ENCODE measurements around the gene CCDC88C. TPM values are rescaled to one million over a fixed set of nuclear protein-coding genes. Genes with fewer than 3 reads are reported as not detected.

Gene CCDC88C
- total RNA-seq, 2 experiments from 2014 or later = 83.6 to 87.8 TPM

GRCh38 chr14:91367173-91368171 is 50.1 kb downstream of the CCDC88C start:
- ChIA-PET POLR2A (interaction anchor here (0.8 to 12.8 kb wide), 8 partner anchors 10 to 51 kb away, joined by 3 to 167 read pairs (median 6); partner anchors contain the start of gene CCDC88C), CTCF (interaction anchor here (0.8 to 4.1 kb wide), 5 partner anchors 13 to 50 kb away, joined by 3 to 22 read pairs (median 5); partner anchors contain the start of gene CCDC88C)
- peak overlapping the region; percentile 83 for H3K27ac Mint-ChIP-seq
- no peaks in the 10 kb centered on the region for H3K9me3 Mint-ChIP-seq
- TF ChIP-seq CTCF (IDR thresholded peaks at IDR 0.05) = no peak
- no peaks in the 10 kb centered on the region for H3K27me3 Mint-ChIP-seq
- ATAC-seq (peak; percentile 51), DNase-seq (peak; percentile 82)
- peak overlapping the region; percentile 66 for H3K4me3 Mint-ChIP-seq
- H3K36me3 Mint-ChIP-seq (ENCODE audit: low read depth) = peaks cover 4% of the 10 kb centered on the region
- intact Hi-C loops (cut with micrococcal nuclease) = loop anchor here (5.0 kb wide), 1 partner anchor 45 kb away; no protein-coding TSS in a partner anchor
- peaks cover 94% of the 10 kb centered on the region for H3K4me1 Mint-ChIP-seq (ENCODE audit: low read depth)

- Mint-ChIP-seq H3K9me3 (no peaks in the 10 kb centered on the region), H3K4me3 (peak overlapping the region; percentile 66), H3K27me3 (no peaks in the 10 kb centered on the region), H3K36me3 (ENCODE audit: low read depth) (peaks cover 4% of the 10 kb centered on the region), H3K4me1 (ENCODE audit: low read depth) (peaks cover 93% of the 10 kb centered on the region), H3K27ac (peak overlapping the region; percentile 83)
- CTCF ChIA-PET = interaction anchor here (0.8 to 4.1 kb wide), 2 partner anchors 13 to 47 kb away, joined by 3 to 22 read pairs; no protein-coding TSS in a partner anchor
- no peak for TF ChIP-seq CTCF (IDR thresholded peaks at IDR 0.05)
- DNase-seq (no peak), ATAC-seq (no peak)
- intact Hi-C loops (cut with micrococcal nuclease) = loop anchor here (5.0 kb wide), 1 partner anchor 44 kb away; no protein-coding TSS in a partner anchor
- POLR2A ChIA-PET = interaction anchor here (0.8 to 2.2 kb wide), 7 partner anchors 9 to 51 kb away, joined by 3 to 11 read pairs (median 6); partner anchors contain the start of gene CCDC88C
Observed at GRCh38 chr14:91366749-91367148, 50.9 kb downstream of the CCDC88C start.

GRCh38 chr14:91365552-91365951 is 52.1 kb downstream of the CCDC88C start:
- intact Hi-C loops (cut with micrococcal nuclease) = loop anchor here (5.0 kb wide), 1 partner anchor 43 kb away; no protein-coding TSS in a partner anchor
- no peak overlapping the region for H3K4me3 Mint-ChIP-seq
- H3K27ac Mint-ChIP-seq = peak overlapping the region; percentile 76
- DNase-seq (no peak), ATAC-seq (peak; percentile 22)
- no peaks in the 10 kb centered on the region for H3K9me3 Mint-ChIP-seq
- no peaks in the 10 kb centered on the region for H3K27me3 Mint-ChIP-seq
- POLR2A ChIA-PET = interaction anchor here (0.6 to 2.2 kb wide), 5 partner anchors 10 to 114 kb away, joined by 3 to 11 read pairs (median 5); no protein-coding TSS in a partner anchor
- CTCF ChIA-PET = interaction anchor here (0.7 to 4.1 kb wide), 4 partner anchors 10 to 53 kb away, joined by 3 to 22 read pairs (median 5); no protein-coding TSS in a partner anchor
- TF ChIP-seq CTCF (IDR thresholded peaks at IDR 0.05) = no peak
- H3K36me3 Mint-ChIP-seq (ENCODE audit: low read depth) = peaks cover 4% of the 10 kb centered on the region
- peaks cover 91% of the 10 kb centered on the region for H3K4me1 Mint-ChIP-seq (ENCODE audit: low read depth)

- intact Hi-C loops (cut with micrococcal nuclease) = loop anchor here (5.0 kb wide), 1 partner anchor 42 kb away; no protein-coding TSS in a partner anchor
- POLR2A ChIA-PET = interaction anchor here (0.6 to 2.2 kb wide), 7 partner anchors 11 to 113 kb away, joined by 3 to 11 read pairs (median 4); no protein-coding TSS in a partner anchor
- no peak overlapping the region for H3K4me3 Mint-ChIP-seq
- no peak for TF ChIP-seq CTCF (IDR thresholded peaks at IDR 0.05)
- DNase-seq (no peak), ATAC-seq (no peak)
- no peaks in the 10 kb centered on the region for H3K9me3 Mint-ChIP-seq
- H3K27me3 Mint-ChIP-seq = no peaks in the 10 kb centered on the region
- H3K4me1 Mint-ChIP-seq (ENCODE audit: low read depth) = peaks cover 87% of the 10 kb centered on the region
- H3K36me3 Mint-ChIP-seq (ENCODE audit: low read depth) = peaks cover 4% of the 10 kb centered on the region
- peak overlapping the region; percentile 76 for H3K27ac Mint-ChIP-seq
- CTCF ChIA-PET = interaction anchor here (0.6 to 4.1 kb wide), 6 partner anchors 11 to 54 kb away, joined by 3 to 22 read pairs (median 4); no protein-coding TSS in a partner anchor
Observed at GRCh38 chr14:91364524-91365270, 52.9 kb downstream of the CCDC88C start.

Measured in activated CD8-positive, alpha-beta T cell treated with anti-CD3 and anti-CD28 coated beads for 36 hours (primary cell).